ENCODE results near the gene RND2.

GRCh38 chr17:43070872-43071271, 45.8 kb downstream of the RND2 start:
- TF ChIP-seq, protein P1, sequence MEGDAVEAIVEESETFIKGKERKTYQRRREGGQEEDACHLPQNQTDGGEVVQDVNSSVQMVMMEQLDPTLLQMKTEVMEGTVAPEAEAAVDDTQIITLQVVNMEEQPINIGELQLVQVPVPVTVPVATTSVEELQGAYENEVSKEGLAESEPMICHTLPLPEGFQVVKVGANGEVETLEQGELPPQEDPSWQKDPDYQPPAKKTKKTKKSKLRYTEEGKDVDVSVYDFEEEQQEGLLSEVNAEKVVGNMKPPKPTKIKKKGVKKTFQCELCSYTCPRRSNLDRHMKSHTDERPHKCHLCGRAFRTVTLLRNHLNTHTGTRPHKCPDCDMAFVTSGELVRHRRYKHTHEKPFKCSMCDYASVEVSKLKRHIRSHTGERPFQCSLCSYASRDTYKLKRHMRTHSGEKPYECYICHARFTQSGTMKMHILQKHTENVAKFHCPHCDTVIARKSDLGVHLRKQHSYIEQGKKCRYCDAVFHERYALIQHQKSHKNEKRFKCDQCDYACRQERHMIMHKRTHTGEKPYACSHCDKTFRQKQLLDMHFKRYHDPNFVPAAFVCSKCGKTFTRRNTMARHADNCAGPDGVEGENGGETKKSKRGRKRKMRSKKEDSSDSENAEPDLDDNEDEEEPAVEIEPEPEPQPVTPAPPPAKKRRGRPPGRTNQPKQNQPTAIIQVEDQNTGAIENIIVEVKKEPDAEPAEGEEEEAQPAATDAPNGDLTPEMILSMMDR (IDR thresholded peaks at IDR 0.05), result no peak
- TF ChIP-seq EP300 (IDR thresholded peaks at IDR 0.05; ENCODE audit: low read depth), result no peak
- TF ChIP-seq POLR2A (IDR thresholded peaks at IDR 0.05), result no peak

Measured in transverse colon (tissue), 3 donors.